Effector memory CD8-positive, alpha-beta T cell (primary cell): ENCODE data around the gene LRG1.
"Not testable (repeated sequence)": the region's sequence is repeated elsewhere in the genome, so short reads cannot be mapped to it uniquely, and the experiment has no call there.

ENCODE experiments used
- ATAC-seq: fragments of 150-1000 bp; cut with Tn5 transposase; replicated peaks from 2 replicates; pipeline ENCODE4 v1.10.0; 2021; ENCODE audit warnings: mild to moderate bottlenecking, moderate library complexity
- DNase-seq, 3 experiments: peaks; one replicate each; pipeline ENCODE4 v3.0.0; 2021
- H3K27ac Mint-ChIP-seq, 2 donors: one replicate each; pipeline ENCODE4 v1.8.0; 2022; ENCODE audit warnings: mild to moderate bottlenecking in 2 of 2, mixed read lengths in 2 of 2, moderate library complexity in 2 of 2
- H3K27me3 Mint-ChIP-seq, 2 donors: one replicate each; pipeline ENCODE4 v1.8.0; 2022; ENCODE audit warnings: mixed read lengths in 2 of 2
- H3K36me3 Mint-ChIP-seq: one replicate; pipeline ENCODE4 v1.8.0; 2022; ENCODE audit warnings: mild to moderate bottlenecking, moderate library complexity, mixed read lengths; ENCODE audit not compliant: insufficient read depth
- H3K4me1 Mint-ChIP-seq, 2 donors: one replicate each; pipeline ENCODE4 v1.8.0; 2022; ENCODE audit warnings: low read depth in 2 of 2, mixed read lengths in 2 of 2
- H3K4me3 Mint-ChIP-seq, 2 donors: one replicate each; pipeline ENCODE4 v1.8.0; 2022; ENCODE audit warnings: mild to moderate bottlenecking in 2 of 2, mixed read lengths in 2 of 2, moderate library complexity in 2 of 2
- H3K9me3 Mint-ChIP-seq, 2 donors: one replicate each; pipeline ENCODE4 v1.8.0; 2022; ENCODE audit warnings: mixed read lengths in 2 of 2

LRG1 gene

DNA sequence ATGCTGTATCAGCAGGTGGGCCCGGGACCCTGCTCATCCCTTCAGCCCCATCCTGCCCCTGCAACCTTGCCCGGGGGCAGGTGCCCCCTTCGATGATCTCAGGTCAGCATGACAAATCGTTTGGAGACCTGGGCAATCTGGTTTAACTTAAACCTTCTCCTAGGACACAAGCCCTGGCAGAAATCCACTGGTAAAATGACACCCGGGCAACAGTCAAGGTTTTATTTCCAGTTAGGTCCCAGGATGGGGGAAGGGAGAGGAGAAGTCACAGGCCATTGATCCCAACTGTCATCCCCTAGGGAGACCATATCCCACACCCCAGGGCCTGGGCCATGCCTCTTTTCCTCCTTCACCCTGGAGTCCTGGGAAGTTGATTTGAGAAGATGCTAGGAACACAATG is 3.0 kb downstream of the LRG1 start:
- Mint-ChIP-seq H3K4me1 (peaks cover 0 to 3% of the 10 kb centered on the region in 2 donors), H3K36me3 (peaks cover 4% of the 10 kb centered on the region), H3K27ac (no peak overlapping the region), H3K27me3 (peaks cover 6 to 57% of the 10 kb centered on the region in 2 donors), H3K9me3 (no peaks in the 10 kb centered on the region), H3K4me3 (no peak overlapping the region)
- DNase-seq, result no peak
- ATAC-seq, result no peak

DNA sequence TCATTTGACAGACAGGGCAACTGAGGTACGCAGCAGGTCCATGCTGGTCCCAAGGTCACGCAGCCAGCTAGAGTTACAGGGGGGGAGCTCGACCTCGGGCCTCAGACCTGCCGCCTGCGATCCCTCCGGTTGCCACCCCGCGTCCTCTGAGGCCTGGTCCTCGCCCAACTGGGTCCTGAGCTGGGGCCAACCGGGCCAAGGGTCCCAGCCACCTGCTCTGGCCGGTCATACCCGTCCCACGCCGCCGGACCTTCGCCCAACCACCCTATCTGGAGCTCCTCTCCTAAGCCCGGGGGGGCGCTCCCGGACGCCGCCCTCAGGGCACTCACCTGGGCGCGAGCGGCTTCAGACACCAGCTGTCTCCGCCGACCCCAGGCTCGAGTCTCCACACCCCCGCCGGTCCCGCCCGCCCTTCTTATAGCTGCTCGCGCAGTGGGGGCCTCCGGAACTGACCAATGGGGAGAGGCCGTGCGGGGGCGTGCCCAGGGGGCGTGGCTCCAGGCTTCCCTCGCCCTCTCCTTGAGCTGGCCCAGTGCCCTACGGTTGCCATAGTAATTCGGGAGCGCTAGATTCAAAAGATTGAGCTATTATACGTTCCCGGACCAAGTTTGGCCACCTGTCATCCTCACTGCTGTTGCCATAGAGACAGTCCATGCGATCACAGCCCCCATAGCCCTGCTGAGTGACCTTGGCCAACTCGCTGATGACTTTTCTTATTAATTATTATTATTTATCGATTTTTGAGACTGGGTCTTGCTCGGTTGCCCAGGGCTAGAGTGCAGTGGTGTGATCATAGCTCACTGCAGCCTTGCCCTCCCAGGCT is 4.8 kb downstream of the LRG1 start, which contains the start of gene PLIN5:
Gene PLIN5 (minus strand): TSS at position 389 of the 823 bp plus-strand sequence. CDS start 1,150 bp downstream, outside the sequence.
- Mint-ChIP-seq H3K4me3 (peak within 1 kb of the TSS in 1 of 2 donors; percentile 40), H3K4me1 (peaks cover 0 to 2% of the 10 kb centered on the region in 2 donors), H3K27me3 (peaks cover 6 to 60% of the 10 kb centered on the region in 2 donors), H3K9me3 (no peaks in the 10 kb centered on the region), H3K36me3 (peaks cover 4% of the 10 kb centered on the region), H3K27ac (no peak within 1 kb of the TSS)
- ATAC-seq, result peak; percentile 55
- peak in 2 of 3 experiments; percentile 10 to 13 for DNase-seq

DNA sequence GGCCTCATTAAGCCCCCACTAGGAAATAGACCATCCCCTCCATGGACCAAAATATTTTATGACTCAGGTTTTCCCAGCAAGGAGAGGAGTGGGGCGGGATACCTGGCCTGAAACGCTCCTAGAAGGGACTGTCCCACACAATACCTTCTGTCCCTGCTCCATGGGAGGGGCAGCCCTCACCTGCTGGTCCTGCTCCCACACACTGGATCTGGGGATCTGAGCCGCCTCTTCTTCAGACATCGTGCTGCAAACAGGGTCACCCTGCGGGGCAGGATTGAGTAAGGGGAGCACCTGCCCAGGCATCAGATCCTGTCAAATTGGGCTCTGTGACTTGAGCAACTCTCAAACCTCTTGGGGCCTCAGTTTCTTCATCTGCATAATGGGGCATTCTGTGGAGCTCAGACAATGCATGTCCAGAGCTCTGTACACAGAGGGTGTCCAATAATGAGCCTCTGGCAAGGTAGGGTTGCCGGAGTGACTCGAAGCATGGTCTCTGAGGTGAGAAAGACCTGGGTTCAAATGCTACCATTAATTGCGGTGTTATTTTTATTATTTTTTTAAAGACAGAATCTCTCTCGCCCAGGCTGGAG is 5.9 kb downstream of the LRG1 start:
- no peak for DNase-seq
- no peak overlapping the region for H3K27ac Mint-ChIP-seq
- no peaks in the 10 kb centered on the region for H3K4me1 Mint-ChIP-seq
- no peak overlapping the region for H3K4me3 Mint-ChIP-seq
- peaks cover 6 to 50% of the 10 kb centered on the region in 2 donors for H3K27me3 Mint-ChIP-seq
- H3K9me3 Mint-ChIP-seq, result no peaks in the 10 kb centered on the region
- H3K36me3 Mint-ChIP-seq, result peaks cover 4% of the 10 kb centered on the region
- ATAC-seq, result no peak

DNA sequence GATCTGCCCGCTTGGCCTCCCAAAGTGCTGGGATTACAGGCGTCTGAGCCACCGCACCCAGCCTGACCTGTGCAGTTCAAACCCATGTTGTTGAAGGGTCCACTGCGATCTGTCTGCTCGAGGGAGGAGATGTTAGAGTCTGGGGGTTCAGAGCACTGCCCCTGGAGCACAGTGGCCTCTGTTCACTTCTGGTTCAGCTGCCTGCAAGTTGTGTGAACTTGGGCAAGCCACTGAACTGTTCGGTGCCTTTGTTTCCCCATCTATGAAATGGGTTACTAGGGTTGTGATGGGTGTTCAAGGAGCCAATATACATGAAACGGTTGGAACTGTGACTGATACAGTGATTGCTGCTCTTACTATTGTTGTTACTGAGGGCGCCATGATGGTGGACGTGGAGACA is 6.5 kb downstream of the LRG1 start:
- H3K27ac Mint-ChIP-seq, result no peak overlapping the region
- H3K4me1 Mint-ChIP-seq, result no peaks in the 10 kb centered on the region
- DNase-seq (no peak), ATAC-seq (no peak)
- H3K36me3 Mint-ChIP-seq, result peaks cover 4% of the 10 kb centered on the region
- no peaks in the 10 kb centered on the region for H3K9me3 Mint-ChIP-seq
- H3K4me3 Mint-ChIP-seq, result no peak overlapping the region
- H3K27me3 Mint-ChIP-seq, result peaks cover 6 to 45% of the 10 kb centered on the region in 2 donors

DNA sequence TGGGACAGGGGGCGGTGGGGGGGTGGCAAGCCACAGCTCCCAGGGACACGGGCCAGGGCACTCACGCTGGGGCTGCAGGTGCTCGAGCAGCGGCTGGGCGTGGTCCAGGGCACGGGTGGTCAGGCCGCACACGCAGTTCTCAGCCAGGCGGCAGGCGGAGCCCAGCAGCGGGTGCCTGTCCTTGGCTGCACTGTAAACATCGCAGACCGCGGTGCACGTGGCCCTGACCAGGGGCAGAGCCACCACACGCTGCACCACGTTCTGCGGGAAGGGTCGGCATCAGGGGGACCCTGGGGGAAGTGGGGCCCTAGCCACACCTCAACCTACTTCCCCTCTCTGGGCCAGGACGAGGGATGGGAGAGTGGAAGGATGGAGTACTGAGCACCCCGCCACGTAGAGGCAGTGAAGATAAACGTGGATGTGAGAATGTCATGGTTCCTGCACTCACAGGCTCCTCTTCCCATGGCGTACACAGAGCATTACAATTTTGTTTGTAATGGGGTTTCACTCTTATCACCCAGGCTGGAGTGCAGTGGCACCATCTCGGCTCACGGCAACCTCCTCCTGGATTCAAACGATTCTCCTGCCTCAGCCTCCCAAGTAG is 8.2 kb downstream of the LRG1 start:
- ATAC-seq (no peak), DNase-seq (no peak)
- no peaks in the 10 kb centered on the region for H3K9me3 Mint-ChIP-seq
- H3K4me3 Mint-ChIP-seq, result no peak overlapping the region
- H3K36me3 Mint-ChIP-seq, result peaks cover 4% of the 10 kb centered on the region
- no peaks in the 10 kb centered on the region for H3K4me1 Mint-ChIP-seq
- H3K27me3 Mint-ChIP-seq, result peaks cover 6 to 31% of the 10 kb centered on the region in 2 donors
- H3K27ac Mint-ChIP-seq, result no peak overlapping the region

DNA sequence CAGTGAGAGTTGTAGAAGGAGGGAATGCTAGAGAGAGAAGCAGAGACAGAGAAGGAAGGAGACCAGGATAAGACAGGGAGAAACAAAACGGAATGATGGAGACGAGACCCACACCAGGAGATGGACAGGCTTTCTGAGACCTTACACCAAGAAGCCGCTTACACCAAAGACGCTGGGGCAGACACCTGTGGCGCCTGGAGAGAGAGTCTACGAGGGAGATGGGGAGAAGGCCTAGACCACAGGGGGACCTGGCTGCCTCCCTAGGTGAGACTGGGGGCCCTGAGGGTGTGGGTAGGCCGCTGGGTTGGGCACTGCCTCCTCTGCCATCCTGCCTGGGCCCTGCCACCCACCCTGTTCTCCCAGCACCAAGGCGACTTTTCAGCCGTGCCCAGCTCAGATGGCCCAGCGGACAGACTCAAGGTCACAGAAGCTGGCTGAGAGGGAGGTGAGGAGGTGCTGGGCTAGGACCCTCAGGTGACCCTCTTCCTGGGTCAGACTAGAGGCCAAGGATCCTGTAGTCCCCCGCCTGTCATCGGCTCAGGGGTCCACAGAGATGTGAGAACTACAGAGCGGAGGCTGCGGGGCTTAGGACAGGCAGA is 9.8 kb downstream of the LRG1 start:
- no peak for ATAC-seq
- no peaks in the 10 kb centered on the region for H3K9me3 Mint-ChIP-seq
- no peak overlapping the region for H3K4me3 Mint-ChIP-seq

DNA sequence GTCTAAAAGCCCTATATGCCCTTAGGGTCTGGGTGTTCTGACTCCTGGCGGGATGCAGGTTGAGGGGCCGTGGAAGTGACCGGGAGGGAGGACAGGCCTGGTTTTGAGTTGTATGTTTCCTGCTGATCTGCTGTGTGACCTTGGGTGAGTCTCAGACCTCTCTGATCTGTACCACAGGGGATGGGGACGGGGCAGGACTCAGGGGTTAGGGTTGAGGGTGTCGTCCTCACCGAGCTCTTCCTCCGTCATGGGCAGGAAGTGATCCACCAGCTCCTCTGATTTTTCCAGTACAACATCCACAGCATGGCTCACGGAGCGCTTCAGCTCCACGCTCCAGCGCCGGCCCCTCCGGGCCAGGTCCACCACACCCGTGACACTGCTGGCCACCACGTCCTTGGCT is 11.0 kb downstream of the LRG1 start:
- no peak for DNase-seq
- no peaks in the 10 kb centered on the region for H3K36me3 Mint-ChIP-seq
- H3K27me3 Mint-ChIP-seq, result peaks cover 0 to 18% of the 10 kb centered on the region in 2 donors
- no peaks in the 10 kb centered on the region for H3K9me3 Mint-ChIP-seq
- no peak for ATAC-seq
- no peak overlapping the region for H3K27ac Mint-ChIP-seq
- H3K4me3 Mint-ChIP-seq, result no peak overlapping the region
- H3K4me1 Mint-ChIP-seq, result no peaks in the 10 kb centered on the region

More for the DNA sequence above, 9.8 kb downstream of the LRG1 start:
- H3K27me3 Mint-ChIP-seq, result peaks cover 0 to 20% of the 10 kb centered on the region in 2 donors
- DNase-seq, result no peak
- peak overlapping the region in 1 of 2 donors; percentile 51 for H3K27ac Mint-ChIP-seq
- no peaks in the 10 kb centered on the region for H3K4me1 Mint-ChIP-seq
- H3K36me3 Mint-ChIP-seq, result no peaks in the 10 kb centered on the region

DNA sequence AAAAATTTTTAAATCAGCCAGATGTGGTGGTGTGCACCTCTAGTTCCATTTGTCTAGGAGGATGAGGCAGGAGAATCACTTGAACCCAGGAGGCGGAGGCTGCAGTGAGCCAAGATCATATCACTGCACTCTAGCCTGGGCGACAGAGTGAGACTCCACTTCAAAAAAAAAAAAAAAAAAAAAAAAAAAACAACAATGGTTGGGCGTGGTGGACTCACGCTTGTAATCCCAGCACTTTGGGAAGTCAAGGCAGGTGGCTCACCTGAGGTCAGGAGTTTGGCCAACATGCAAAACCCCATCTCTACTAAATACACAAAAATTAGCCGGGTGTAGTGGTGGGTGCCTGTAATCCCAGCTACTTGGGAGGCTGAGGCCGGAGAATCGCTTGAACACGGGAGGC is 12.5 kb downstream of the LRG1 start:
- not testable (repeated sequence) for H3K27ac Mint-ChIP-seq, ATAC-seq, DNase-seq, H3K4me3 Mint-ChIP-seq, H3K9me3 Mint-ChIP-seq, H3K4me1 Mint-ChIP-seq, H3K27me3 Mint-ChIP-seq, H3K36me3 Mint-ChIP-seq

DNA sequence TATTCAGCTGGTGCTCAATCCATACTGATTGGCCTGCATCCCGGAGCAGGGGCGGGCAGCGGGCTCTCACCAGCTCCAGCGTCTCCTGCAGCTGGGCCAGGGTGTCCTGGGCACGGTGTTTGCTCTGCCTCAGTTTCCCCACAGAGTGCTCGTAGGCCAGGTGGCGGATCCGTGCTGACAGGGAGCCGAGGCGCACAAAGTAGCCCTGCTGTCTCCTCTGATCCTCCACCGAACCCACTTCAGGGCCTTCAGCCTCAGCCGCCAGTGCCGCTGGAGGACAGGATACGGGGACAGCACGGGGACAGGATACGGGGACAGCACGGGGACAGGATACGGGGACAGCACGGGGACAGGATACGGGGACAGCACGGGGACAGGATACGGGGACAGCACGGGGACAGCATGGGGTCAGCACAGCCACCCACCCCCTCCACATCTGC is 14.3 kb downstream of the LRG1 start:
- H3K4me1 Mint-ChIP-seq, result no peaks in the 10 kb centered on the region
- H3K36me3 Mint-ChIP-seq, result no peaks in the 10 kb centered on the region
- ATAC-seq (no peak), DNase-seq (no peak)
- H3K27ac Mint-ChIP-seq, result no peak overlapping the region
- H3K9me3 Mint-ChIP-seq, result no peaks in the 10 kb centered on the region
- peaks cover 8 to 20% of the 10 kb centered on the region in 2 donors for H3K27me3 Mint-ChIP-seq
- no peak overlapping the region for H3K4me3 Mint-ChIP-seq

DNA sequence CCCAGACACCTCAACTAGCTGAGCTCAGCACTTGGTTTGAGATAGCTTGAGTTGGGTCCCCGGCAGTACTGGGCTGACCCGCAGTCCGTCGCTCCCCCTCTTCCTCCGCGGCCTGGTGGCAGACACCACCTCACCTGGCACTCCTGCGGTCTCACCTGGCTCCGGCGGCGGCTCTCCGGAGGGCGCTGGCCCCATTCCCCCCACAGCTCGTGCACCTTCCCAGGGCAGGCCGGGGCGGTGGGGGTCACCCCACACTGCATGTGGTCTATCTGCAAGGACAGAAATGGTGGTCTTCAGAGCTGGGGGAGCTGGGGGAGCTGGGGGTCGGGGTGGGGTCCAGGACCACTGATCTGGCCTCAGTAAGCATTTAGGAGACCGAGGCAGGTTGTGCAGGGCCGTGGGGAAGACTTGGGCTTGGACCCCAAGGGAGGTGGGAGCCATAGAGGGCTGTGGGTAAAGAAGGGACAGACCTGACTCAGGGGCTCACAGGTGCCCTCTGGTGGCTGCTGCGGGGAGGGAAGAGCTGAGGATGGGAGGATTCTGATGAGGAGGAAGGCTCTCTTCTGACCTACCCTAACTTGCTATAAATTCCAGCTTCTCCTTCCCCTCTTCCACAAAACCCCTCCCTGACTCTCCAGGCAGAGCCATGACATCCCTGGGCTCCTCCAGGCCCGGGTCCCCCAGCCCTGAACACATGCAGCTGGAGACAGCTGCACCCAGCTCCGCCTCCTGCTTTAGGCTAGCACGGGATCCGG is 14.9 kb downstream of the LRG1 start:
- peaks cover 10 to 16% of the 10 kb centered on the region in 2 donors for H3K27me3 Mint-ChIP-seq
- no peak overlapping the region for H3K27ac Mint-ChIP-seq

DNA sequence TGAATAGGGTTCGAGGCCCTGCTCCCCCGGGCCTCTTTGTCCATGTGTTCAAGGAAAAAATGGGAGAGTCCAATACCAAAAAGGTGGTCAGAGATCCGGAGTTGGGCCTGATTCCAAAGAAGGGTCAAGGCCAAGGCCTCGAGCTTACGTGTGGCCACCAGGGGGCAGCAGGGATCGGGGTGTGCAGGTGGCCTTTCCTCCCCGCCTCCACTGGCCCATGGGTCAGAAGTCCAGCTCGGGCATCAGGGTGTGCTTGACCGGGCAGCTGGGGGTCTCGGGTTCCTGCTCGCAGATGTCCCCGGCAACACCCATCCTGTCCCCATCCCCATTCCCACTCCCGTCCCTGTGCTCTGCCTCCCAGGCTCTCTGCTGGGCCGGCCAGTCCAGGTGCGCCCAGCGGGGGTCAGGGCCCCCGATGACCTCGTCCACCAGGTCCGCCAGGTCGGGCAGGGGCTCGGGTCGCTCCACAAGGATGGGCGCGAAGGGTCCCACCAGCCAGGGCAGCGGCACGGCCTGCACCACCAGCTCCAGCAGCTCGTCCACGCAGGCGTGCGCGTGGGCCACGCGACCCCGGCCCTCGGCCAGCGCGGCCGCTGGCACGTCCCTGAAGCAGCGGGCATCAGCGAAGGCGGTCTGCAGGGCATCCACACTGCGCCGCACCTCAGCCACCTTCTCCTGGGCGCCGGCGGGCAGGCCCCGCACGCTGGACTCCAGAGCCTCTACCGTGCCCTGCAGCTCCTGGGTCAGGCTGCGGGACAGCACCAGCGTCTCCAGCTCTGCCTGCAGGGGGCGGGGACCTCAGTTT is 16.3 kb downstream of the LRG1 start:
- ATAC-seq (no peak), DNase-seq (no peak)
- no peaks in the 10 kb centered on the region for H3K36me3 Mint-ChIP-seq
- peaks cover 20 to 26% of the 10 kb centered on the region in 2 donors for H3K27me3 Mint-ChIP-seq
- H3K9me3 Mint-ChIP-seq, result no peaks in the 10 kb centered on the region
- no peak overlapping the region for H3K27ac Mint-ChIP-seq
- no peaks in the 10 kb centered on the region for H3K4me1 Mint-ChIP-seq
- H3K4me3 Mint-ChIP-seq, result no peak overlapping the region

More for the DNA sequence above, 14.9 kb downstream of the LRG1 start:
- H3K36me3 Mint-ChIP-seq, result no peaks in the 10 kb centered on the region
- H3K4me1 Mint-ChIP-seq, result no peaks in the 10 kb centered on the region
- H3K9me3 Mint-ChIP-seq, result no peaks in the 10 kb centered on the region
- ATAC-seq (peak; percentile 73), DNase-seq (peak; percentile 58 to 63 (median 61))
- no peak overlapping the region for H3K4me3 Mint-ChIP-seq

DNA sequence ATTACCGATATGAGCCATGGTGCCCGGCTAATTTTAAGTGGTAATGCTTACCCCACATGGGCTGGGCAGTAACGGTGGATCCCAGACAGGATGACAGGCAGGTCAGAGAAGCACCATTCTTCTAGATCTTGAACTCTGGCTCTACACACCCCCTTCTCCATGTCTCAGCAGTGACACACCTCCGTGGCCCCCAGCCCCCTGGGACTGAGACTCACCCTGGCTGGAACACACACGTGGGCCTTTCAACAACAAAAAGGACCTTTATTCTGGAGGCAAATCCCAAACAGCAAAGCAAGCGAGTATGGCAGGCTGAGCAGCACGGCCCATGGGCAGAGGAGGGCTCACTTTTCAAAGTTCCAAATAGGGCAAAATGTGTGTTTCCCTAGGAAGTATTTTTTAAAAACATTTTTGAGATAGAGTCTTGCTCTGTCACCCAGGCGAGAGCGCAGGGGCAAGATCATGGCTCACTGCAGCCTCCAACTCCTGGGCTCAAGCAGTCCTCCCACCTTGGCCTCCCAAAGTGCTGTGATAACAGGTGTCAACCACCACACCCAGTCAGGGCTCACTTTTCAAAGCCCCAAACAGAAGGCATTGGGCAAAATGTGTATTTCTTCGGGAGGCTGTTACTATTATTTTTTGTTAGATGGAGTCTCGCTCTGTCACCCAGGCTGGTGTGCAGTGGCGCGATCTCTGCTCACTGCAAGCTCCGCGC is 17.4 kb downstream of the LRG1 start:
- no peaks in the 10 kb centered on the region for H3K36me3 Mint-ChIP-seq

More for the DNA sequence above, 17.4 kb downstream of the LRG1 start:
- ATAC-seq (no peak), DNase-seq (no peak)
- no peaks in the 10 kb centered on the region for H3K9me3 Mint-ChIP-seq
- peaks cover 21 to 34% of the 10 kb centered on the region in 2 donors for H3K27me3 Mint-ChIP-seq
- no peak overlapping the region for H3K27ac Mint-ChIP-seq
- no peak overlapping the region for H3K4me3 Mint-ChIP-seq
- H3K4me1 Mint-ChIP-seq, result no peaks in the 10 kb centered on the region
